K562 (cell line): ENCODE results near the gene PCDHGB2. TPM values are rescaled to one million over a fixed set of nuclear protein-coding genes. Genes with fewer than 3 reads are reported as not detected.

Experiments
- ATAC-seq: fragments of 200-7000 bp; cut with Tn5 transposase; 3 replicates; pipeline ENCODE4 v1.9.1; 2020; ENCODE audit warnings: moderate library complexity
- BruUV-seq: library from RNA; stranded (reverse); fragments of 400-500 nt; replicated peaks from 2 replicates; lab custom pipeline; 2021; lab: Mats Ljungman, UMichigan
- CTCF ChIA-PET: fragments of 300-600 bp; formaldehyde crosslinking; extraction: SDS; loops from one replicate; lab custom pipeline; 2021; ENCODE audit warnings: low intra/inter-chr PET ratio; lab: Yijun Ruan, JAX
- POLR2A ChIA-PET: fragments of 300-600, 350-650 bp; sonication (Branson Sonifier 250); formaldehyde crosslinking; extraction: SDS; loops from one replicate; lab custom pipeline; 2021; ENCODE audit warnings: antibody characterized with exemption, inconsistent platforms; lab: Yijun Ruan, JAX
- DNase-seq, 4 experiments: peaks; one replicate each; pipeline versions ENCODE4 v3.0.0 to v3.0.0-alpha.2; 2011 to 2018; ENCODE audit warnings: low spot score in 3 of 4, mixed read lengths in 3 of 4; ENCODE audit errors: extremely low read depth in 1 of 4
- FAIRE-seq: peaks from 2 replicates; lab custom pipeline; 2011; peaks lifted over from hg19 to GRCh38; lab: Jason Lieb, UNC
- H2AFZ ChIP-seq: 2 replicates; pipeline ENCODE4 v1.6.0; 2011; ENCODE audit warnings: low read depth, low read length, control low read depth, inconsistent platforms
- H3K27ac ChIP-seq: fragments of 200-600 bp; 3 replicates; pipeline ENCODE4 v1.8.0; 2011; ENCODE audit warnings: low read depth, mild to moderate bottlenecking, control low read depth, inconsistent platforms, low read length, moderate library complexity, mixed read lengths; ENCODE audit errors: extremely low read depth
- H3K27me3 ChIP-seq, 2 experiments: fragments of 300-600 bp in 1 of 2; 2 replicates in 1 of 2; 3 replicates in 1 of 2; pipeline versions ENCODE4 v1.6.0 to v1.8.0; 2011; ENCODE audit warnings: inconsistent platforms in 2 of 2, low read length in 2 of 2, mild to moderate bottlenecking in 1 of 2, mixed read lengths in 1 of 2, moderate library complexity in 1 of 2; ENCODE audit not compliant: control insufficient read depth in 2 of 2, insufficient read depth in 2 of 2
- H3K36me3 ChIP-seq: fragments of 300-600 bp; 3 replicates; pipeline ENCODE4 v1.8.0; 2011; ENCODE audit warnings: mild to moderate bottlenecking, low read length, inconsistent platforms; ENCODE audit not compliant: control insufficient read depth, insufficient read depth
- H3K4me1 ChIP-seq, 2 experiments: fragments of 200-600 bp in 1 of 2; replicated peaks in 1 of 2; 2 replicates in 1 of 2; 3 replicates in 1 of 2; pipeline versions ENCODE4 v1.5.1 to v1.8.0; 2011; ENCODE audit warnings: inconsistent platforms in 2 of 2, low read length in 2 of 2, mild to moderate bottlenecking in 1 of 2, mixed read lengths in 1 of 2, moderate library complexity in 1 of 2; ENCODE audit not compliant: control insufficient read depth in 2 of 2, insufficient read depth in 2 of 2
- H3K4me2 ChIP-seq: 2 replicates; pipeline ENCODE4 v1.6.1; 2011; ENCODE audit warnings: low read length, control low read depth, inconsistent platforms, mixed read lengths; ENCODE audit not compliant: insufficient read depth
- H3K4me3 ChIP-seq: fragments of 200-600 bp; sonication (generic), shearing (Covaris generic); 2 replicates; pipeline ENCODE4 v1.5.1; 2016; ENCODE audit warnings: control low read depth, inconsistent platforms
- H3K79me2 ChIP-seq: fragments of 200-600 bp; 3 replicates; pipeline ENCODE4 v1.8.0; 2011; ENCODE audit warnings: low read length, inconsistent platforms; ENCODE audit not compliant: control insufficient read depth, insufficient read depth
- H3K9ac ChIP-seq, 2 experiments: 2 replicates each; pipeline versions ENCODE4 v1.6.0 to v1.6.1; 2011; ENCODE audit warnings: low read depth in 2 of 2, low read length in 2 of 2, control low read depth in 1 of 2, inconsistent platforms in 1 of 2, mild to moderate bottlenecking in 1 of 2, mixed read lengths in 1 of 2; ENCODE audit not compliant: insufficient read depth in 1 of 2
- H3K9me1 ChIP-seq: one replicate; pipeline ENCODE4 v1.6.0; 2011; ENCODE audit warnings: inconsistent platforms, mild to moderate bottlenecking, low read length, moderate library complexity; ENCODE audit not compliant: control insufficient read depth, insufficient read depth
- H3K9me3 ChIP-seq: replicated peaks from 2 replicates; pipeline ENCODE4 v1.5.1; 2011; ENCODE audit warnings: low read depth, low read length, inconsistent platforms; ENCODE audit not compliant: control insufficient read depth, insufficient read depth
- H4K20me1 ChIP-seq: replicated peaks from 2 replicates; pipeline ENCODE4 v1.6.1; 2011; ENCODE audit warnings: low read length, inconsistent platforms, mixed read lengths; ENCODE audit not compliant: control insufficient read depth, insufficient read depth
- DMBX1 ChIP-seq: fragments of 250-450 bp; sonication (Bioruptor Pico); IDR thresholded peaks from 2 replicates; pipeline ENCODE4 v1.8.0; 2022; ENCODE audit warnings: inconsistent platforms, mild to moderate bottlenecking, moderate library complexity, borderline replicate concordance
- HDAC8 ChIP-seq: fragments of 450-650 bp; IDR thresholded peaks from 2 replicates; pipeline ENCODE4 v1.6.1; 2016; ENCODE audit warnings: mild to moderate bottlenecking, missing genetic modification characterization, moderate library complexity, missing compliant biosample characterization
- L3MBTL2 ChIP-seq: fragments of 450-650 bp; IDR thresholded peaks from 2 replicates; pipeline ENCODE4 v1.6.1; 2016; ENCODE audit warnings: mild to moderate bottlenecking, moderate library complexity
- PHF8 ChIP-seq: fragments of 200-600 bp; sonication (generic); IDR thresholded peaks from 2 replicates; pipeline ENCODE4 v1.6.1; 2012; ENCODE audit warnings: mixed run types, mild to moderate bottlenecking, inconsistent platforms, low read length, moderate library complexity, borderline replicate concordance
- SIN3B ChIP-seq: fragments of 450-650 bp; IDR thresholded peaks from 2 replicates; pipeline ENCODE4 v1.6.1; 2017; ENCODE audit warnings: low read depth, mild to moderate bottlenecking, moderate library complexity
- ZFPM2 ChIP-seq: fragments of 250-450 bp; sonication (Bioruptor Pico); IDR thresholded peaks from 2 replicates; pipeline ENCODE4 v1.5.1; 2022; ENCODE audit warnings: mild to moderate bottlenecking
- WGBS: fragments of 100-300 bp; shearing (Covaris generic); methylation state at CpG from one replicate; pipeline ENCODE4 v1.1.6; 2016; ENCODE audit warnings: low coverage, mixed read lengths; ENCODE audit not compliant: insufficient coverage; ENCODE audit errors: missing lambda C conversion rate; 5-methylcytosine and 5-hydroxymethylcytosine counted together
- in situ Hi-C: fragments of 300-500 bp; cut with MboI; formaldehyde crosslinking; loops from 4 replicates; pipeline ENCODE4 v1.15.0; 2018; ENCODE audit warnings: inconsistent platforms, mixed read lengths
- intact Hi-C: fragments of 100-400 bp; cut with micrococcal nuclease; formaldehyde crosslinking; loops from 2 replicates; pipeline ENCODE4 v1.14.2; 2022
- polyA plus RNA-seq, 8 experiments: library from polyadenylated mRNA; depleted of rRNA in 4 of 8; stranded (reverse) in 5 of 8; unstranded in 3 of 8; fragments of >200 nt; fragmentation: Nextera tagmentation in 2 of 8; fragmentation: Illumina TruSeq in 1 of 8; extraction: Ambion mirVana in 2 of 8; extraction: Trizol in 1 of 8; gene quantifications; 2 replicates each; pipeline versions ENCODE4 v1.2.1 to v1.2.3, GENCODE V29; 2011 to 2014; ENCODE audit warnings: inconsistent platforms in 1 of 8, missing spikeins in 1 of 8
- total RNA-seq, 7 experiments: library from RNA; depleted of rRNA in 6 of 7; stranded (reverse); fragments of >200 nt in 6 of 7; fragmentation: Illumina TruSeq in 2 of 7; extraction: Trizol in 2 of 7; gene quantifications; 2 replicates each; pipeline versions ENCODE4 v1.2.1 to v1.2.3, GENCODE V29; 2011 to 2021; ENCODE audit warnings: low replicate concordance in 1 of 7
- TF ChIP-seq, protein P1 (sequence below), 2 experiments: fragments of 450-650 bp; IDR thresholded peaks; 2 replicates each; pipeline ENCODE4 v1.6.1; 2018; ENCODE audit warnings: mild to moderate bottlenecking in 2 of 2, low read depth in 1 of 2; ENCODE audit not compliant: partially characterized antibody in 2 of 2

The PCDHGB2 gene
- total and polyA plus RNA-seq, 9 of the 15 experiments (the other 6 are each of a cell fraction or from before 2014, with no cell fraction given) = 0.06 to 0.54 (median 0.29) TPM; not detected in 1

- TF ChIP-seq, protein P1, sequence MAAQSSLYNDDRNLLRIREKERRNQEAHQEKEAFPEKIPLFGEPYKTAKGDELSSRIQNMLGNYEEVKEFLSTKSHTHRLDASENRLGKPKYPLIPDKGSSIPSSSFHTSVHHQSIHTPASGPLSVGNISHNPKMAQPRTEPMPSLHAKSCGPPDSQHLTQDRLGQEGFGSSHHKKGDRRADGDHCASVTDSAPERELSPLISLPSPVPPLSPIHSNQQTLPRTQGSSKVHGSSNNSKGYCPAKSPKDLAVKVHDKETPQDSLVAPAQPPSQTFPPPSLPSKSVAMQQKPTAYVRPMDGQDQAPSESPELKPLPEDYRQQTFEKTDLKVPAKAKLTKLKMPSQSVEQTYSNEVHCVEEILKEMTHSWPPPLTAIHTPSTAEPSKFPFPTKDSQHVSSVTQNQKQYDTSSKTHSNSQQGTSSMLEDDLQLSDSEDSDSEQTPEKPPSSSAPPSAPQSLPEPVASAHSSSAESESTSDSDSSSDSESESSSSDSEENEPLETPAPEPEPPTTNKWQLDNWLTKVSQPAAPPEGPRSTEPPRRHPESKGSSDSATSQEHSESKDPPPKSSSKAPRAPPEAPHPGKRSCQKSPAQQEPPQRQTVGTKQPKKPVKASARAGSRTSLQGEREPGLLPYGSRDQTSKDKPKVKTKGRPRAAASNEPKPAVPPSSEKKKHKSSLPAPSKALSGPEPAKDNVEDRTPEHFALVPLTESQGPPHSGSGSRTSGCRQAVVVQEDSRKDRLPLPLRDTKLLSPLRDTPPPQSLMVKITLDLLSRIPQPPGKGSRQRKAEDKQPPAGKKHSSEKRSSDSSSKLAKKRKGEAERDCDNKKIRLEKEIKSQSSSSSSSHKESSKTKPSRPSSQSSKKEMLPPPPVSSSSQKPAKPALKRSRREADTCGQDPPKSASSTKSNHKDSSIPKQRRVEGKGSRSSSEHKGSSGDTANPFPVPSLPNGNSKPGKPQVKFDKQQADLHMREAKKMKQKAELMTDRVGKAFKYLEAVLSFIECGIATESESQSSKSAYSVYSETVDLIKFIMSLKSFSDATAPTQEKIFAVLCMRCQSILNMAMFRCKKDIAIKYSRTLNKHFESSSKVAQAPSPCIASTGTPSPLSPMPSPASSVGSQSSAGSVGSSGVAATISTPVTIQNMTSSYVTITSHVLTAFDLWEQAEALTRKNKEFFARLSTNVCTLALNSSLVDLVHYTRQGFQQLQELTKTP (IDR thresholded peaks at IDR 0.05; ENCODE audit: low read depth in 1 of 2, partially characterized antibody in 2 of 2) = no peak
- TF ChIP-seq ZFPM2 = no peak
- TF ChIP-seq SIN3B = no peak
- TF ChIP-seq, all 486 proteins: peak for 0
Observed at GRCh38 chr5:141351591-141351990, 8.2 kb upstream of the PCDHGB2 start (continued).

- Histone ChIP-seq H3K4me3 (peak within 1 kb of the TSS; percentile 28), H3K4me1 (peaks cover 3 to 12% of the 10 kb centered on the region in 2 experiments; a peak in 3 of 5 replicates), H3K27me3 (peaks cover 0 to 20% of the 10 kb centered on the region in 2 experiments; a peak in 2 of 5 replicates), H3K9me3 (no peaks in the 10 kb centered on the region), H3K9me1 (no peaks in the 10 kb centered on the region), H3K4me2 (peak within 1 kb of the TSS; percentile 32), H3K36me3 (no peaks in the 10 kb centered on the region), H3K27ac (no peak within 1 kb of the TSS), H3K9ac (peak within 1 kb of the TSS in 1 of 2 experiments; percentile 50; a peak in 2 of 4 replicates), H2AFZ (peak within 1 kb of the TSS; percentile 59; the same call in 1 of the 2 replicates), H4K20me1 (no peaks in the 10 kb centered on the region), H3K79me2 (no peaks in the 10 kb centered on the region)
- POLR2A ChIA-PET = interaction anchor here (1.0 to 1.5 kb wide), 3 partner anchors 9 to 163 kb away, joined by 3 to 5 read pairs (median 3); partner anchors contain the start of gene PCDHGA5
- in situ Hi-C loops (no loop called here), intact Hi-C loops (no loop called here)
- CTCF ChIA-PET = interaction anchor here (0.7 to 1.1 kb wide), 2 partner anchors 105 to 206 kb away, joined by 3 read pairs; no protein-coding TSS in a partner anchor
- ATAC-seq = peak; percentile 45; the same call in 1 of the 3 replicates
- DNase-seq = peak in 1 of 4 experiments; percentile 15
- 16% methylated on average over 29 of the region's 29 CpGs for WGBS
- FAIRE-seq = no peak
- TSS peak; percentile 26 for BruUV-seq
- TF ChIP-seq HDAC8 (tag) (no peak), L3MBTL2 (peak; percentile 62; the same call in 1 of the 2 replicates), DMBX1 (CRISPR knock-in tag) (no peak), PHF8 (peak; percentile 13; the same call in 1 of the 2 replicates)
Observed at GRCh38 chr5:141354900-141355469, 4.8 kb upstream of the PCDHGB2 start, which contains the start of gene PCDHGA4. PCDHGA4 (plus strand) TSS chr5:141355021; CDS start chr5:141355108, 87 bp downstream.
